NCI-H2107 treated with DMSO at 0.1 percent for 48 hours (cell line): ENCODE data around the gene PSMD4.
"Not testable (repeated sequence)": the region's sequence is repeated elsewhere in the genome, so short reads cannot be mapped to it uniquely, and the experiment has no call there.

Experiments
- DNase-seq: peaks from one replicate; lab custom pipeline; 2025; ENCODE audit not compliant: unreplicated experiment; lab: John Stamatoyannopoulos, UW

The PSMD4 gene

DNA sequence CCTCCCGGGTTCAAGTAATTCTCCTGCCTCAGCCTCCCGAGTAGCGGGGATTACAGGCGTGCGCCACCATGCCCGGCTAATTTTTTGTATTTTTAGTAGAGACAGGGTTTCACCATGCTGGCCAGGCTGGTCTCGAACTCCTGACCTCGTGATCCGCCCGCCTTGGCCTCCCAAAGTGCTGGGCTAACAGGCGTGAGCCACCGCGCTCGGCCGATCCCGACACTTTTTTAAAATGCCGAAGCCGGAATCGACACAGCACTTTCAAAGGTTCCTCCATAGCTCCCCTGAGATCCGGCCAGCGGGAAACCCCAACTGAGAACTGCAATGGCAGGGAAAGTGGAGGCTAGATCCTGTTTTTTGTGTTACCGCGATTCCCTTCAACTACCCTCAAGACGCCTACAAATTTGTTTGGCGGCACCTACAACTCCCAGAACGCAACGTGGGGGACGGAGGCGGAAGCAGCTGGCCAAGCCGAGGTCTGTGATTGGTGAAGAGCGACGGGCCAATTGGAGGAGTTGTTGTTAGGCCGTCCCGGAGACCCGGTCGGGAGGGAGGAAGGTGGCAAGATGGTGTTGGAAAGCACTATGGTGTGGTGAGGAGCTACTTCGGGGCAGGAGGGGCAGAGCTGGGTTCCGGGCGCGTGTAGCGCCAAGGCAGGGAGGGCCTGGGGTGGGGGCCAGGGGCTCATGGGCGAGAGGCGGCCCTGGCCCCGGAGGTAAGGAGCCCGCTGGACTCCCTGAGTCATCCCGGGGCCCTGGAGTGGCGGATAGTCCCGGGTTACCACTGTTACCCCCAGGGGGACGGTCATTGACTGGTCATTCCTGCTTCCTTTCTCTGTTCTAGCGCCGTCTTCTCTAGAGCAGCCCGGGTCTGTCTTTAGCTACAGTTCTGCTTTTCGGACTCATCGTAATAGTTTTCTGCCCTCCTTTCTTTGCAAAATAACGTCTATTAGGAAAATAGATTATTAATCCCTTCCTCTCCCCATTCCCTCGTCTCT is at the start of gene PSMD4:
Gene PSMD4 (plus strand): TSS at position 518 of the 997 bp plus-strand sequence. CDS start 49 bp downstream, at position 567.
- peak; percentile 98 for DNase-seq

DNA sequence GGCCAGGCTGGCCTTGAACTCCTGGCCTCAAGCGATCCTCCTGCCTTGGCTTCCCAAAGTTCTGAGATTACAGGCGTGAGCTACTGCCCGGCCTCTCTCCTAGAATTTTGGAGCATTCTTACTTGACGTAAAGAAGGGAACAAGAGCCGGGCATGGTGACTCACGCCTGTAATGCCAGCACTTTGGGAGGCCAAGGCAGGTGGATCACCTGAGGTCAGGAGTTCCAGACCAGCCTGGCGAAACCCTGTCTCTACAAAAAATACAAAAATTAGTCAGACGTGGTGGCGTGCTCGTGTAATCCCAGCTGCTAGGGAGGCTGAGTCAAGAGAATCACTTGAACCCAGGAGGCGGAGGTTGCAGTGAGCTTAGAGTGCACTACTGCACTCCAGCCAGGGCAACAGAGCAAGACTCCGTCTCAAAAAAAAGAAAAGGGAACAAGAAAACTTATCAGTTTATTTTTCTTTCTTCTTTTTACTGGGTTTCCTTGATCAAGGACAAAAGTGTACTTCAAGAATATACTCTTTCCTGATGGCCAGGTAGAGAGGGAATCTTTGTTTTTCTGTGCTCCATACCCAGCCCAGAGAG is 49.1 kb upstream of the PSMD4 start:
- not testable (repeated sequence) for DNase-seq

DNA sequence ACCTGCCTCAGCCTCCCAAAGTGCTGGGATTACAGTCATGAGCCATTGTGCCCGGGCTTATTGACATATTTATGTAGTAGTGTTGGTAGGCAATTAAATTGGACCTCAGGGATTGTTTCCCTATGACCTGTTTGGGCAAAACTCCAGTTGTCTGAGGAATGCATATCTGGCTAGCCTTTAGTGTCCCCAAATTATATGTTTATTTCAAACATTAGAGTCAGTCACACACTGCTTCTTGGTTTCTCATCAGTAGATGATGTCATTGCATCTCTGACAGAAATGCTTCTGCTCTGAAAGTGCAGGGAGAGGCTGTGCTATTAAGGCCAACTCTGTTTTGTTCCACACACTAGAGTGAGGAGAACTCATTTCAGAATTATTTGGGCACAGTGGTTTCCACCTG is 43.7 kb upstream of the PSMD4 start:
- DNase-seq = no peak

DNA sequence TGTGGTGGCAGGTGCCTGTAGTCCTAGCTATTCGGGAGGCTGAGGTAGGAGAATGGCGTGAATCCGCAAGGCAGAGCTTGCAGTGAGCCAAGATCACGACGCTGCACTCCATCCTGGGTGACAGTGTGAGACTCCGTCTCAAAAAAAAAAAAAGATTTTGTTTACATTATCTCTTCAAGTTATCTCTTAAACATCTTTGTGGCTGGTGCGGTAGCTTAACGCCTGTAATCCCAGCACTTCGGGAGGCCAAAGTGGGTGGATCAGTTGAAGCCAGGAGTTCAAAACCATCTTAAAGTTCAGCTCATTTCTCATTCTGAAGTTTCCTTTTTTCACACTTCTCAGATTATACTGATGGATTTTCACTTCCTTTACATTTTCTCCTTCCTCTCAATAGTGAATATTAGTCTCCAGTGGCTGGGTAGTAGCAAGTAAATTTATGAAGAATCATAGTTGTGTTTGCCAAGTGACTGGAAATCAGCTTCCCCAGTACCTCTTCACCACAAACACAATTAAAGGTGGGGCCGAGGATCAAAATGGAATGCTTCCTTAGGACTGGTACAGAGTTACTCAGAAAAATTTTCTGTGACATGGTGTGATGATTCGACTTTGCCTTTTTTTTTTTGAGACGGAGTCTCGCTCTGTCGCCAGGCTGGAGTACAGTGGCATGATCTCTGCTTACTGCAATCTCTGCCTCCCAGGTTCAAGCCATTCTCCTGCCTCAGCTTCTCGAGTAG is 42.4 kb upstream of the PSMD4 start:
- no peak for DNase-seq

DNA sequence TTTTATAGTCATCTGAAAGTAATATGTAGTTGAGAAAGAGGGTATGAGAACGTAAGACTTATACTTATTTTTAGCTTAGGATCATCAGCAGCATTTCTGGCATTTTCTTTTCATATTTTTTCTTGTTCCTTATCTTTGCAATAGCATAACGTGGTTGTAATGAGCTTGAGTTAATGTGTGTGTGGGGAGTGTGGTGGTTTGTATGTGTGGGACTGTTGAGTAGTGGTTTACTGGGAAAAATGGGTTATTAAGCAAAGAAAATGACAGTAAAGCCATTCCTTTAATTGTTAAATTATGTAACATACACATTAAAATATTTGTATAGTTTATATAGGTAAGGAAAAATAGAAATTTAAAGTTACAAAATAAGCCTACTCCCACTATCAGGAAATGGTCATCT is 41.0 kb upstream of the PSMD4 start:
- no peak for DNase-seq

DNA sequence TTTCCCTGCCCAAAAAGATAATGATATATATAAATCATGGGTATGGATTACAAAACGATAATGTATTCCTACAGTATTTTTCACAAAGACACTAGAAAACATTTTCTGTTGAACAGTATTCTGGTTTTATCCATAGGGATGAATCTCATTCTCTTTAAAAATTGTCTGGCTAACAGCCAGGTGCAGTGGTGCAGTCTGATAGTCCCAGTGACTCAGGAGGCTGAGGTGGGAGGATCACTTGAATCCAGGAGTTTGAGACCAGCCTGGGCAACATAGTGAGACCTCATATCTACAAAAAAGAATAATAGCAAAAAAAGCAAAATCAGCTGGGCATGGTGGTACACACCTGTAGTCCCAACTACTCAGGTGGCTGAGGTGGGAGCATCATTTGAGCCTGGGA is 32.9 kb upstream of the PSMD4 start:
- DNase-seq = no peak

DNA sequence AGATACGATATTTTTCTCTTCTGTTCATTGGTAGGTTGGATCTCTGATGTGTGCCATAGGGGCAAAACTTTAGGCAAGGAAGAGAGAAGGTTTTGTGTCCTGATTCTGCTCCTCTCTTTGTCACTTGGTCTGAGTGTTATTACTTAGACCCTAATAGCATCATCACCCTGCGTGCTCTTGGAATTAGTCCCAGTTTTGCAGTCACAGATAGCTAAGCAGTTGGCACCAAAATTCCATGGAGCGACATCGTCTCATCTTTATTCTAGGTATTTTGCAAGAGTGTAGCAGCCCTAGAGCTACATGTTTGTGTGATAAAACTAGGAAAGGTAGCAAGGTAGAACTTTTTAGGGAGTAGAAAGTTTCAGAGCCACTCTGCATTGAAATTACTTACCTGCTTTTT is 32.4 kb upstream of the PSMD4 start:
- DNase-seq = no peak

DNA sequence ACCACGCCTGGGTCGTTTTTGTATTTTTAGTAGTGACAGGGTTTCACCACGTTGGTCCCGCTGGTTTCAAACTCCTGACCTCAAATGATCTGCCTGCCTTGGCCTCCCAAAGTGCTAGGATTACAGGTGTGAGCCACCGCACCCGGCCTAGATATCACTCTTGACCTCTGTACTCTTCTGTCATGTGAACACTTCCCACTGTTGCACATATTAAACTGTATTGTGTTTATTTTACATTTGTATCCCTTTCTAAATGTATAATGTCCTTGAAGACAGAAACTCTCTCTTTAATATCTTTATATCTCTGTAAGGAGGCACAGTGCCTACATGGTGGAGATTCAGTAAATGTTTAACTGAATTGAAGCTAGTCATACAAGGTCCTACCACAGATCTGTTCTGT is 19.3 kb upstream of the PSMD4 start:
- no peak for DNase-seq

DNA sequence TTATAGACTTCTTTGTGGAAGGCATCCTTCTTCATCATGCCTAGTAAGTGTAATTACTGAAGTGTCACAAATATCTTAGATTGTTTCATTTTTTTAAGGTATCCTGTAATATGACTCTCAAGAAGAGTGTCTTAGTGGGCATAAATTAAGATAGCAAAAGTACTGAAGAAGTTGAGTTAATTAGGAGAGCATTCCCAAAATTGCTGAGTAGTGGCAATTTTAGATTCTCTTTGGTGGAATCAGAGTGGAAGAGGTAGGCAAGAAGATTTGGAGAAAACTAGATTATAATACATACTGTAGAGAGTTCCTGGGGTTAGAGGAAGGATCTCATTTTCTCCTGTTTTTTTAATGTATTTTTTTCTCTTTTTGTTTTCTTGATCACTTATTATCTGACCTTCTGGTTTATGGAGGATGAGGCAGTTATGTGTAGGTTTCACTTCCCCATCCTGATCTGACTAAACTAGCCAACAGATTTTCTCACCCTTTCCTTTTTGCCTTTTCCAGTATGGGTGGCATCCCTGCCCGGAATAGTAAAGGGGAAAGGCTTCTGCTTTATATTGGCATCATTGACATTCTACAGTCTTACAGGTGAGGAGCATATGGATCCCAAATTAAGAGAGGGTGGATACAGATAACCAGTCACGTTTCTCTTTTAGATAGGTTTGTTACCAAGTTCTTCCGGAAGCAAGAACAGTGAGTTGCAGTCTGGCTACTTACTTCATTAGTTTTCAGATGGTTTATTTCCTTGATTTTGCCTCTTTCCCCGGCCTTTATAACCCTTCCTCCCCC is 16.7 kb upstream of the PSMD4 start:
- DNase-seq = no peak

DNA sequence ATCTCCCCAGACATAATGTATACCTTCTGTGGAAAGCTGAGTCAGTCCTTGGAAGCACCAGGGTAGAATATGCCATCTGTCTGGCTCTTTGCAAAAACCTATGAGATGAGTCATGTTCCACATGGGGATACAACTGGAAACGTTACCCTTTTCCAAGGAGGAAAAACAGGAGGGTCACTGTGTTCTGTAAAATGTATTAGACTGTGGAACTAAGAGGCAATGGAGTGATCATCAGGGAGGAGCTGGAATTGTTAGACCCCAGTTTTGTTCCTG is 16.1 kb upstream of the PSMD4 start:
- DNase-seq = no peak

DNA sequence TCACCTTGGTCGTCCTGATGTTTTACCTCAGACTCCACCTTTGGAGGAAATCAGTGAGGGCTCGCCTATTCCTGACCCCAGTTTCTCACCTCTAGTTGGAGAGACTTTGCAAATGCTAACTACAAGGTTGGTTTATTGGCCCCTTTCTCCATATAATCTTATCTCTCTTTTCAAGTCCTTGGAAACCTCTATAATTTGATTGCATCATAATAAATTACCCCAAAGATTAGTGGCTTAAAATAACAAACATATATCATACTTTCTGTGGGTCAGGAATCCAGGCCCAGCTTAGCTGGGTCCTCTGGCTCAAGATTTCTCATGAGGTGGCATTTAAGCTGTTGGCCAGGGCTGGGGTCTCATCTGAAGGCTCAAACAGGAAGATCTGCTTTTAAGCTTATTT is 12.1 kb upstream of the PSMD4 start:
- no peak for DNase-seq

DNA sequence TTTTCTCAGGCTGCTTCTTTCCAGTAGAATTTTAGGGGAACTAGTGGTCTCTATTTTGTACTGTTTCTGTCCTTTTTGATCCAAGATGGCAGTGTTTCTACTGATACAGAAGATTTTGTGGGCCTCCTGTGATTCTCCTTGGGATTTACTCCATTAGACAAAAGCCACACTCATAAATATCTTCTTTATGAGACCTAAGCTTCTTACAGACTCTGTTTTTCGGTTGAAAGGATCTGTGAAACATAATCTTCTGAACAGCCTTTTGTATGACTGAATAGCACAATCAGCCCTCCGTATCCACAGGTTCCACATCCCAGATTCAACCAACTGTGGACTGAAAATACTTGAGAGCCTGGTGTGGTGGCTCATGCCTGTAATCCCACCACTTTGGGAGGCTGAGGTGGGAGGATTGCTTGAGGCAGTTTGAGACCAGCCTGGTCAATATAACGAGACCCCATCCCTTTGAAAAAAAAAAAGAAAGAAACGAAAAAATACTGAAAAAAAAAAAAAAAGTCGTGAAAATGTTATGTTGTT is 10.8 kb upstream of the PSMD4 start:
- DNase-seq = no peak

DNA sequence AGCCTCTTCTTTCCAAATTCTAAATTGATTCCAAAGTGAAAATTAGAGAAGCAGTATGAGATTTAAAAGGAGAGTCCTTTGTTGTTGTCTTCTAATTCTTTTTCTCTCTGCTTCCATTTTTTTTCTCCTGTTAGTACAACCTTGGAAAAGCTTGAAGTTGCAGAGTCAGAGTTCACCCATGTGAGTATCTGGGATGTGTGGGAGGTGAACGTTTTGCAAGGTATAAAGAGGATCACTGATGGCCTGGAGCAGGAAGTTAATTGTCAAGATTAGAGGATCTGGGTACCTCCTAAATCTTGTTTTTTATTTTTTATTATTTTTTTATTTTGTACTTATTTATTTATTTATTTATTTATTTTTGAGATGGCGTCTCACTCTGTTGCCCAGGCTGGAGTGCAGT is 7.7 kb upstream of the PSMD4 start:
- DNase-seq = no peak

DNA sequence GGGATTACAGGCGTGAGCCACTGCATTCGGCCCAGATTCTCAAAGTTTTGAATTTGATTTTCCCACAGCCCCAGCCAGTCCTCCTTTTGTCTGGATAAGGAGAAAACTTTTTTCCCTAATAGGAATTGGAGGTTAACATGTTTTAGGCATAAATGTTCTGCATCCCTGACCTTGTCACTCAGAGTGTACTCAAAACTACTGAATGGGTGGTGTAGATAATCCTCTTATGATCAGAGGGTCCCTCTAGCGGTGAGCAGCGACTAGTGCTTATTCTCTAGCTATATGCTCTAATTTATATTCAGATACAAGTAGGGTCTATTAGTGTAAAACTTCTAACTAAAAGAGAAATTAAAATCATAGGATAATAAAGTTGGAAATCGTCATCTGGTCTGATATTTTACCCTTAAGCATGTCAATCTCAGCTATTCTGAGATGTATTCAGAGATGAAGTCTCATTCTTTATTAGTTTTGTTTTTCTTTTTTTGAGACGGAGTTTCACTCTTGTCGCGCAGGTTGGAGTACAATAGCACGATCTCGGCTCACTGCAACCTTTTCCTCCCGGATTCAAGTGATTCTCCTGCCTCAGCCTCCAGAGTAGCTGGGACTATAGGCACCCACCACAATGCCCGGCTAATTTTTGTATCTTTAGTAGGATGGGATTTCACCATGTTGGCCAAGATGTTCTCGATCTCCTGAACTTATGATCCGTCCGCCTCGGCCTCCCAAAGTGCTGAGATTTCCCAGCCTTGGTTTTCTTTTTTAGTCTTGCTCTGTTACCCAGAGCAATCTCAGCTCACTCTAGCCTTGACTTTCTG is 2.7 kb upstream of the PSMD4 start:
- peak; percentile 92 for DNase-seq

DNA sequence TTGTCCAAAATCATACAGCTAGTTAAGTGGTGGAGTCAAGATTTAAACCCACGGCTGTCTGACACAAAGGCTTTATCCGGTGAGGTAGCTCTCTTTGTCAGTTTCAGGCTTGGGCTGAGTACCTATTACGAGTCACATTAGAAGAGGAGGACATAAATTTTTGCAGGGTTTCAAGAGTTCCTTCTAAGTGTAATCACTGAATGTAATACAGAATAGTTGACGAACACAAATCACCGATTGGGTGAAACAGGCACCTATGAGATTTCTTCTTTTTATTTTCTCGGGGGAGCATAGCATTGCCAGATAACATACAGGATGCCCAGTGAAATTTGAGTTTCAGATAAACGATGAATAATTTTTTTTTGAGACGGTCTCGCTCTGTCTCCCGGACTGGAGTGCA is 847 bp downstream of the PSMD4 start:
- no peak for DNase-seq

DNA sequence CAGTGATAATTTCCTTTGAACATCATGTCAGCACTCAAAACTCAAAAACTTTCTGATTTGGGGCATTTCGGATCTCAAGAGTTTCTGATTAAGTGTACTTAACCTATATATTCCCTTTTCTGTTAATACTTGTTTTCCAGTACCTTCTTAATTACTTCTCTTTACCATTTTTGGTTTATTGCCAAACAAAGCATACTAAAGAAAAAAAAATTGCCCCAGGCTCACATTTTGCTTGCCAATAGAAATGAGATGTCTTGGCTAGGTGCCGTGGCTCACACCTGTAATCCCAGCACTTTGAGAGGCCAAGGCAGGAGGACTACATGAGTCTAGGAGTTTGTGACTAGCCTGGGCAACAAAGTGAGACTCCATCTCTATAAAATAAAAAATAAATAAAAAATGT is 4.8 kb downstream of the PSMD4 start:
- no peak for DNase-seq

DNA sequence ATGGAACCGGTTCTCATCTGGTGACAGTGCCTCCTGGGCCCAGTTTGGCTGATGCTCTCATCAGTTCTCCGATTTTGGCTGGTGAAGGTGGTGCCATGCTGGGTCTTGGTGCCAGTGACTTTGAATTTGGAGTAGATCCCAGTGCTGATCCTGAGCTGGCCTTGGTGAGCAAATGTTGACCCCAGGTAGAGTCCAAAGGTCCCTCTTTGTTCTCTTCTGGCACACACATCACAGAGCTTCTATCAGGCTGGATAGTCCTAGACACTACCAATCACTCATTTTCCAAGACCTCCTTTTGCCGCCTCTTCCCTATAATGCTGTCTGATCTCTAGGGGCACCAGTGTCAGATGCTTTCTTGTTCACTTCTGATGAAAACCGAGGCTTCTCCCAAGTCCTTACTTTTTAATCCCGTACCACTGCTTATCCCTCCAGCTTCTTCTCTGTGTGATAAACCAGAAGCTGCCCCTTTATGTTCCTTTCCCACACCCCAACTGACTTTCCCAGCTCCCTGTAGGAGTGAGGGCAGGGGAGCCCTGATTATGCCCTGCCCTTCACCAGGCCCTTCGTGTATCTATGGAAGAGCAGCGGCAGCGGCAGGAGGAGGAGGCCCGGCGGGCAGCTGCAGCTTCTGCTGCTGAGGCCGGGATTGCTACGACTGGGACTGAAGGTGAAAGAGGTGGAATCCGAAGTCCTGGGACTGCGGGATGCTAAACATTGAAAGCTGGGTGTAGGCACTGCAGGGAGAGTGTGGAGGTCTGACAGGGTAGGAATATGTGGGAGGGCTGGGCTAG is 11.1 kb downstream of the PSMD4 start:
- DNase-seq = no peak

DNA sequence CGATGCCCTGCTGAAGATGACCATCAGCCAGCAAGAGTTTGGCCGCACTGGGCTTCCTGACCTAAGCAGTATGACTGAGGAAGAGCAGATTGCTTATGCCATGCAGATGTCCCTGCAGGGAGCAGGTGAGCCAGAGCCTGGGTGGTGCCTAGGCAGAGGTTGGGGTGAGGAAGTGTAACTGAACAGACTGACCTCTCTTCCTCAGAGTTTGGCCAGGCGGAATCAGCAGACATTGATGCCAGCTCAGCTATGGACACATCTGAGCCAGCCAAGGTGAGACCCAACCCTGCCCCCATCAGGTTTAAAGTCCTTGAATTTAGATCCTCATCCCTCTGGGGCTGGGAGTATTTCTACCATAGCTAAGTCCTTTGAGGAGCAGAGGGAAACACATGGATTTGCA is 11.8 kb downstream of the PSMD4 start:
- no peak for DNase-seq

DNA sequence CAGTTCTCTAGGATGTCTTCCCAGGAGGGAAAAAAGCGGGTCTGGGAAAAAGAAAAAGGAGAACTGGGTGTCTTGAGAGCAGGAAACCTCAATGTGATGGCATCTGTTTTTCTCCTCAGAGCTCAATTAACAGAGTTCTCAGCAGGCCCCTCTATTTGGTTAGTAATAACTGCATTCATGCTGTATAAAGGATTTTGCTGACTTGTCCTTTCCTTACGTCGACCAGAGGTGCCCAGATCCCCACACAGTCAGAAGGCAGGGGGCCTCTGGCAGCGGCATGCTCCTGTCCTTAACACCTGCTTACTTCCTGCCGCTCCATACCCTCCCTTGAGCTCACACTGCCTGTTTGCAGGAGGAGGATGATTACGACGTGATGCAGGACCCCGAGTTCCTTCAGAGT is 12.3 kb downstream of the PSMD4 start:
- DNase-seq = no peak
